ENCODE results near the gene COL13A1. TPM values are rescaled to one million over a fixed set of nuclear protein-coding genes. Genes with fewer than 3 reads are reported as not detected.

COL13A1 gene
- total RNA-seq, 4 donors from 2014 or later = 0.46 to 0.60 TPM; not detected in 2

DNA sequence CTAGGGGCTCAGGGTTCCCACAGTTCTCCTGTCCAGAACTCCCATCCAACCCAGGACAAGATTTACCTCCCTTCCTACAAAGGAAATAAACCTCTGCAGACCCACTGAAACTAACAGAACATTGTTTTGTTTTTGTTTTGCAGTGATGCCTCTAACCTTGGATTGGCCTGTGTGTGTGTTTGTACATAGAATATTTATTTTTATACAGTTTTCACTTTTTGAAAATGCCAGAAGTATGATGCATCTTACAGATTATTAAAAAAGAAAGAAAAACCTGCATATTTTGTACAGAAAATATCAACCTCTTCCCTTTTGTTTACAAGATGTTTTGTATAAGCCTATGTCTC is 156.8 kb downstream of the COL13A1 start:
- TF ChIP-seq, protein P1, sequence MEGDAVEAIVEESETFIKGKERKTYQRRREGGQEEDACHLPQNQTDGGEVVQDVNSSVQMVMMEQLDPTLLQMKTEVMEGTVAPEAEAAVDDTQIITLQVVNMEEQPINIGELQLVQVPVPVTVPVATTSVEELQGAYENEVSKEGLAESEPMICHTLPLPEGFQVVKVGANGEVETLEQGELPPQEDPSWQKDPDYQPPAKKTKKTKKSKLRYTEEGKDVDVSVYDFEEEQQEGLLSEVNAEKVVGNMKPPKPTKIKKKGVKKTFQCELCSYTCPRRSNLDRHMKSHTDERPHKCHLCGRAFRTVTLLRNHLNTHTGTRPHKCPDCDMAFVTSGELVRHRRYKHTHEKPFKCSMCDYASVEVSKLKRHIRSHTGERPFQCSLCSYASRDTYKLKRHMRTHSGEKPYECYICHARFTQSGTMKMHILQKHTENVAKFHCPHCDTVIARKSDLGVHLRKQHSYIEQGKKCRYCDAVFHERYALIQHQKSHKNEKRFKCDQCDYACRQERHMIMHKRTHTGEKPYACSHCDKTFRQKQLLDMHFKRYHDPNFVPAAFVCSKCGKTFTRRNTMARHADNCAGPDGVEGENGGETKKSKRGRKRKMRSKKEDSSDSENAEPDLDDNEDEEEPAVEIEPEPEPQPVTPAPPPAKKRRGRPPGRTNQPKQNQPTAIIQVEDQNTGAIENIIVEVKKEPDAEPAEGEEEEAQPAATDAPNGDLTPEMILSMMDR (IDR thresholded peaks at IDR 0.05) = no peak
- DNase-seq (ENCODE audit: low spot score) (no peak), ATAC-seq (ENCODE audit: low FRiP score) (no peak)

DNA sequence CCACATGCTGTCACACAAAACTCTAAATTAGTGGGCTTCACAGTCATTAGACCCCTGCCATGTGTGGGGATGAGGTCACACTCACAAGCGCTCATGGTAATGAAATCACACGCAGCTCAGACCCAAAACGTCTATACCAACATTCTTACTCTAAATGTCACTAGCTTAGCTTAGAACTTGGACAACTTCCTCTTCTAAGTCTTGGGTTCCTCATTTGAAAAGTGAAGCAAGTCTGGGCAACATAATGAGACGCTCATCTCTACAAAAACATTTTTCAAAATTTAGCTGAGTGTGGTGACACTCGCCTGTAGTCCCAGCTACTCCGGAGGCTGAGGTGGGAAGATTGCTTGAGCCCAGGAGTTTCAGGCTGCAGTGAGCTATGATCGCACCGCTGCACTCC is 158.2 kb downstream of the COL13A1 start:
- TF ChIP-seq, protein P1 (IDR thresholded peaks at IDR 0.05) = no peak
- DNase-seq (ENCODE audit: low spot score) = no peak
- no peak for ATAC-seq (ENCODE audit: low FRiP score)

DNA sequence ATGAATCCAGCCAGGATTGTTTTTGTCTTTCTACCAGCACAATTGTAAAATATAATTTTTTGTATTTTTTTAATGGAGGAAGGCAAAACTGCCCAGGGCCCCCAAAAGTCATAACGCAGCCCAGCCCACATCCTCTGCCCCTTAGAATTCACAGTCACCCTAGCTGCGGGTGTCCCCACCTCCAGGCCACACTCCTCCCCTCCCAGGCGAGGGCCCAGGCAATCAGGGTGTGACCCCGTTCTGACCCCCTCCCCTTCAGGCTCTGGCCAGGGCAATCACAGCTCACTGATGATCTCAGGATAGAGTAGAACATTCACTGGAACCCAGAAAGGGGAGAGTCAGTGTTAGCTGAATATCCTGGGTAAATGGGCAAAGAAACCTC is 158.9 kb downstream of the COL13A1 start:
- ATAC-seq (ENCODE audit: low FRiP score) = no peak
- no peak for DNase-seq (ENCODE audit: low spot score)
- TF ChIP-seq, protein P1 (IDR thresholded peaks at IDR 0.05) = no peak

DNA sequence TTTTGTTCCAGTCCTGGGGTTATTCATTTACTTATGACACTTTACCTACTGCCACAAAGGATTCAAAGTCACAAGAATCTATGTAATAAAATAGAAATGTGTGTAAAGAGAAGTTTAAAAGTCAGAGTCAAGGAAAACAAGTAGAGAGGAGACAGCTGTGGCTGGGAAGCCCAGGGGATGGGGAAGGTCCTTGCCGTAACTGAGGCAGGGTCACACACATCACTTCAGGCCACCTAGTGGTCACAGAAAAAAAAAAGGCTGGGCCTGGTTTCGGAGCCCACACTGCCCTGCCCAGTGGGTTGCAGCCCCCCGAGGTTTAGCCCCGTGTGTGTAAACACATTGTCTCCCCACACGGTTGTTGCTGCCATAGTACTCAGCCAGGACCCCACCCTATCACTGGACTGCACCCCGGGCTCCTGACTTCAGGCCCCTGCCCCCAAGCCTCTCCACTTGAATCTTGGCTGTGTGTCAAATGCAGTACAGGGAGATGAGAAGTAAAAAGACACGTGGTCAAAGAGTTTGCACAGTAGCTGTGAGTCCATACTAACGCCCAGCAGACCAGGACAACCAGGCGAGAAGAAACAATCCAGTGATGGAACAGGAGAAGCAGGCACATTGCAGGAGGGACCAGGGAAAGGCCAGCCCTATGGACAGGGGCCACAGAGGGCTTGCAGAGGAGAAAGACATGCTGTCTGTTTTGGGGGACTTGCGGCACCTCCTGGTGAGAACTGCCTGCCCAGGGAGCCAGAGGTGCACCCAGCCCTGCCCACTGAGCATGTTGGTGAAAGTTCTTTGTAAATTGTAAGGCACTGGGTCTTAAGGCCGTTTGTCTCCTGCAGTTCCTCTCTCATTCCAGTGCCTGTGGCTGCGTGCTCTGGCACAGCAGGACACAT is 159.5 kb downstream of the COL13A1 start:
- ATAC-seq (ENCODE audit: low FRiP score) (no peak), DNase-seq (ENCODE audit: low spot score) (no peak)
- TF ChIP-seq, protein P1 (IDR thresholded peaks at IDR 0.05) = no peak

DNA sequence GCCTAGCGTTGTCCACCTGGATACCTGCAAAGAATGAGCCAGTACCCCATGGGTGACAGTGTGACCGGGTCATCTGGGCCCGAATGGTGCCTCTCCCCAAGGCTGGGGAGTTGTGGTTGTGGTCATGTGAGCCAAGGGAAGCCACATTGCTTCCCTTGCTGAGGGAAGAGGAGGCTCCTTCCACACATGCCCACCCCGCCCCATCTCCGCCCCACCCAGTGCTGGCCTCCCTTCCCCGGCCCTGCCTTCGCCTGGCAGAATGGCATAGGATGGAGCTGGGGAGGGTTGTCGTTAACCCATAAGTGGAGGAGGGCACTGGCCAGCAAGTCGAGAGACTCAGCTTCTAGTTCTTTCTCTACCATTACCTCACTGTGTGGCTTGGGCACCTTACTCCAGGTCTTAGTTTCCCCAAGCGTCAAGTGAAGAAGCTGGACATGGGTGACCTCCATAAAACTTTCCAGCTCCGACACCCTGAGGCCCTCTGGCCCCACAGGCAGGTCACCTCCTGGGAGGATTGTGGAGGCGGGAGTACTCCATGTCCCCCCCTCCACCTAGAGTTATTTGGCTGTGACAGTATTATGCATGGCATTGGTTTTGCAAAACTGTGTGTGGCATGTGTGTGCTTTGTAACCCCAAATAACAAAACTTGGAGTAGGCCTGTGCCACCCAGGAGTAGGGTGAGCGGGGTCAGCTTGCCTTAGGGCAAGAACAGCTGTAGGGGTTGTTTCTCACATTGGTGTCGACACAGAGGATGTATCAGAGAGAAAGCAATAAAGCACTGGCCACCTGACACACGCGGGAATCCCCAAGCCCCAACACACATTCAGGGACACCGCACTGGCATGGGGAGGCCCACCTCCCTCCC is 160.4 kb downstream of the COL13A1 start:
- DNase-seq (ENCODE audit: low spot score) = no peak
- no peak for ATAC-seq (ENCODE audit: low FRiP score)
- TF ChIP-seq, protein P1 (IDR thresholded peaks at IDR 0.05) = no peak

DNA sequence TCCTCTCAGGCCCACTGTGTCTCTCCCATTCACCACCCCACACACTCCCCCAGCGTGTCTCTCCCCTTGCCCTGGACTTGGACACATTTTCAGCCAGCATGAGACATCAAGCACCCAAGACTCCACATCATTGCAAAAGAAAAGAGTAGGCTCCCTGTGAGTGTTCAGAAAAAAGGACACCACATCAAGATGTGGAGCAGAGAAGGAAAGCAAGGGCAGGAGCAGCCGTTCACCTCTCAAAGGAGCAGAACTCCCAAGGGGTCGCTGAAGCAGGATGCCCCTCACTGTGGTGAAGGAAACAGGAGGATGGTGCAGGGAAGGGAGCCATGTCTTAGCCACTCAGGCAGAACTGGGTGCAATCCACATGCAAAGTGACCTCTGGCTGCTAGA is 161.0 kb downstream of the COL13A1 start:
- TF ChIP-seq, protein P1 (IDR thresholded peaks at IDR 0.05) = no peak
- DNase-seq (ENCODE audit: low spot score) (no peak), ATAC-seq (ENCODE audit: low FRiP score) (no peak)

Measured in omental fat pad (tissue), 4 donors.